HG03039 (cell line): ENCODE data around the gene PRPS1L1.

ENCODE experiments used
- ATAC-seq: cut with Tn5 transposase; IDR thresholded peaks from one replicate; pipeline ENCODE4 v1.9.1; 2021; ENCODE audit warnings: mild to moderate bottlenecking, moderate library complexity; ENCODE audit not compliant: unreplicated experiment

The PRPS1L1 gene

DNA sequence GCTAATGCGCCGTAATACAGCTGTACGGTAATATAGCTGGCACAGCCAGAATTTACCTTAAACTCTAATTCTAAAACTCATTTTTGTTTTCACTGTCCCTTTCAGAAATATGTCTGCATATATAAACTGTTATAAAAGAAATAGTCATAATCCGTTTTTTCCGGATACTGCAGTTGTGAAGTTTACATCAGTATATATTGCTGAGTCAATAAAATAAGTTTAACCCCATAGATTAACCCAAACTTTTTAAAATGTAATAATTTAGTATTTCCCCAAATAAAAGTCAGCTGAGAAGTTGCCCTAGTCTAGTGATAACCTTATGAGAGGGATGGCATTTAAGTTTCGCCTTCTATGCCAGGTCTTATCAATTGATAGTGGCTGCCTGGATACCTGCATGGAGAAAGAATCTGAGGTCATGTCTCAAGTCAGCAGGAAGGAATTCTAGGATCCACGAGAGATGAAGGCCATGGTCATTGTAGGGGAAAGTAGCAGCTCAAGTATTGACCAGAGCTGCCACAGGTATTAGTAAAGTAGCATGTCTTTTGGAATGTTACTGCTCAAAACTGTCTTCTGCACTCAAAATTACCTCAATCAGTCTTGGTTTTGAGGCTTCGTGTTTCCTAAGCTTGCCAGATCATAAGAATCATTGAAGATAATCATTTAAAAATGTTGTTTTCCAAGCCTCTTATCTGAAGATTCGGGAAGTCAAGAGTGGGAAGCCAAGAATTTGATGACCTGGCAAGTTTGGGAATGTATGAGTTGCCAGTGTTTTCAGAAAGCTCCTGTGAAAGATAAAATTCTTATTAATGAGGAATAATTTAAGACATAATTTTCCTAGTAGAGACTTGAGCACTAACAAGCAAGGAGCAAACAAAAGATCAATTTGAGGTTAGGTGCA lies 10.8 kb downstream of the PRPS1L1 start:
- ATAC-seq: no peak

DNA sequence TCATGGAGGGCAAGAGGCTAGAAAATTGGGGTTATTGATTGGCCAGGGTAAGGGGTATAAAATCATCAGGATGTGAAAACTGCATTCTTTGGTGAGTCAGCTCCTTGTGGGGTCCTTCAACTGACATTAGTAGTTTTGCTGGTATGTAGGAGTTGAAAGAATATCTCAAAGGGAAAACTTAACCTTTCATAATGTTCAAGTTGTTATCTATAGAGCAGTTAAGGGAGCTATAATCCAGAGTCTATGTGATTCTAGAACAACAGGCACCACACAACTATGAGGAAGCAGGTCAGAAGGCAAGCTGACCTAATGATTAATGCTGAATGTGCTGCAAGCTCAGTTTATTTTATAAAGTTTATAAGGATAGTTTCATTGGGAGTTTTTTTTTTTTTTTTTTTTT lies 13.7 kb downstream of the PRPS1L1 start:
- no peak for ATAC-seq

DNA sequence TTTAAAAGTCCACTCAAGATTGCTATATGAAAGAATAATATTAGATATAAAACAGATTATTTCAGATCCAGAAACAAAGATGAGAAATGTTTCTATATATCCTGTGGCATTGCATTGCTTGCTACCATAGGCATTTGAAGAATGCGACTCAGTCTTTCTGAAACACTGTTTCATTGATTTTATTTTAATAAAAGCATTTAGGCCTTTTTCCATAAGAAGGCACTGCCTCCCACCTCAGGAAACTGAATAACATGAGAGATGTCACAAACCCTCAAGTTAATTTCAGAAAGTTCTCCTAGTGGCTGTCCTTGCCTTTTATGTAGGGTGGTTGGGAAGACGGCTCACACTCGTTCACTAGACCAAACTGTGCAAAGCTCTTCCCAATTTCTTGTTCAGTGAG lies 23.3 kb downstream of the PRPS1L1 start:
- ATAC-seq: no peak

DNA sequence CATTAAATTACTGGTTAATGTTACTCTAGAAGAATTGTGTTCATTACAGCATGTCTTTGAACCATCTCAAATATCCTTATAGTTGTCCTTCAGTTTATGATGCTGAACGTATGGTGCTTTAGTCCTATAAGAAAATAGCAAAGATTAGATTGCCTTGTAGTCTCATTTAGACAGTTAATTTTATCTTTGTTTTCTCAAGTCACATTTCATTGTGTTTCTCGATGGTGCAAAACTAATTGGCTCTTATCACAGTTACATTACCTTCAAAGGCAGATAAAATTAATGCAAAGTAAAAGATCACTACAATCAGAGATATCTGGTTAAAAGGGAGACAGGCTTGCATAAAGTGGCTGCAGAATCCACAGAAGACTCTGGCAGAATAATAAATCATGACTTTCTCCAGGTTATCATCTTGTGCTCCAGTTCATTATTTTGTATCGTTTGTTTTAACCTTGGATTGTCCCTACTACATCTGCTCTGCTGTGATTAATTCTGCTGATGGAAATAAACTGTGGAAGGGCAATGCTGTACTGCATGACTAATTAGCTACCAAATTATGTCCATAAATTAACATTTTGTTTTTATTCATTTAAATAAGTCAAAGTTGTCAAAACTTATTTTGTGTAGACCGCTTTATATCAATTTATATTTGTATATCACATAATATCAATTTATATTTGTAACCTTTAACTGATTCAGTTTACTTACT lies 24.2 kb downstream of the PRPS1L1 start:
- ATAC-seq: no peak

DNA sequence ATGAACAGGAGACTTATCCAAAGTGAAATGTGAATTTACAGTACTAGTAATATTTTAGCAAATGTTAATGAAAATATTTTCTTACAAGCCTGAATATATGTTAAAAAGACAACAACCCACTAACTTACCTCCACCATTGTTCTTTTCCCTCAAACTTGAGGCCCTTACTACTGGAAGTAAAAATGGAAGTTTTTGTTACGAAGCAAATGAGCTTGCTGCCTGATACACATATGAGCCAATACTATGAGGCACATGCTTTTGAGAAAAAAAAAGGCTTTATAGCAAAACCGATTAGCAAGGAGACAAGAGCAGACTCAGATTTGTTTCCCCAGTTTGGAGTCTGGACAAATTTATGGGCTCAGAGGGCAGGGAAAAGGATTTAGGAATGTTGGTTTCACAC lies 29.0 kb downstream of the PRPS1L1 start:
- no peak for ATAC-seq

DNA sequence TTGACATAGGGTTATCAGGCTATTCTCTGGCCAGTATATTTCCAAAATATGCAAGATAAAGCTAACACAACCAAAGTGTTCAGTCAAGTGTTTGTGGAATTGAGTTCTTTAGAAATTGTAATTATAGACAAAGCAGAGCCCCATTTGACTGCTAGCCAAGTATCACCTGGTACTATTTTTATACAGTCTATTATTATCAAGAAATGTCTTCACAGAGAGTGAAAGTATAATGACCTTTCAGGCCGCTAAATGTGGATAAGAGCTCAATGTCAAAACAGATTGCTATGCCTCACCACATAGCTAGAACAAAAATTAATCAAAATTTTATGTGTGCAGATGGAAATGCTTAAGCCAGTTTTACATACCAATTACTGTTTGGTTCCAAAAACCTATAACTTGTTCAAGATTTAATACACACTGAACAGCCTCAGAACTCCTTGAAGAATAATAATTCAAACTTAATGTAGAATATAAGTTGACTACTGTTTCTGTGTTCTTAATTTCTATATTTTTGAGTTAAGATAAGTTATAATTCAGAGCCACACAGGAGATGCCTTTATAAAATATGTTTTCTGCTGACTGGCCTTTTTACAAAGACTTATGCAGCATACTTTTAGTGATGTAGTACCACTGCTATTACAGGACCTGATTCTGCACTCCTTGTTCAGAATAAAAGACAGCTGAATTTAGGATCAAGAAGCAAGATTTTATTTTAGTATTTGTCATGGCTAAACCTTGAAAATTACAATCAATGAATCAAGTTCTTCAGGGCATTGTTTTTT lies 31.0 kb downstream of the PRPS1L1 start:
- ATAC-seq: no peak

DNA sequence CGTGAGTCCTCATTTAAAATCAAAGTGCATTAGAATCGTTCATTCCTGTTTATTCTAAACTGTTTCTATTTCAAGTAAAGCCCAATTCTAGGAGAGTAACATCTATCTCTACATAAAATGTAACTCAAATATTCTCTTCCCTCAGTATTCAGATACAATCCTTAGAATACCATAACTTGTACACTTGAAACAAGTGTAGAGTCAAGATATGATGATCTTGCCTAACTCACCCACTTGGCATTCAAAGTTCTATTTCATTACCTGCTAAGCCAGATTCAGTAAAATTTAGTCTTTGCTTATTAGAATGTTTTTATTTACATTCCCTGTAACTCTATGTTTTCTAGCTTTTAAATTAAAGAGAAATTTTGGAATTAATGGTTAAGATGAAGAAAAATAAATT lies 31.6 kb downstream of the PRPS1L1 start:
- no peak for ATAC-seq

DNA sequence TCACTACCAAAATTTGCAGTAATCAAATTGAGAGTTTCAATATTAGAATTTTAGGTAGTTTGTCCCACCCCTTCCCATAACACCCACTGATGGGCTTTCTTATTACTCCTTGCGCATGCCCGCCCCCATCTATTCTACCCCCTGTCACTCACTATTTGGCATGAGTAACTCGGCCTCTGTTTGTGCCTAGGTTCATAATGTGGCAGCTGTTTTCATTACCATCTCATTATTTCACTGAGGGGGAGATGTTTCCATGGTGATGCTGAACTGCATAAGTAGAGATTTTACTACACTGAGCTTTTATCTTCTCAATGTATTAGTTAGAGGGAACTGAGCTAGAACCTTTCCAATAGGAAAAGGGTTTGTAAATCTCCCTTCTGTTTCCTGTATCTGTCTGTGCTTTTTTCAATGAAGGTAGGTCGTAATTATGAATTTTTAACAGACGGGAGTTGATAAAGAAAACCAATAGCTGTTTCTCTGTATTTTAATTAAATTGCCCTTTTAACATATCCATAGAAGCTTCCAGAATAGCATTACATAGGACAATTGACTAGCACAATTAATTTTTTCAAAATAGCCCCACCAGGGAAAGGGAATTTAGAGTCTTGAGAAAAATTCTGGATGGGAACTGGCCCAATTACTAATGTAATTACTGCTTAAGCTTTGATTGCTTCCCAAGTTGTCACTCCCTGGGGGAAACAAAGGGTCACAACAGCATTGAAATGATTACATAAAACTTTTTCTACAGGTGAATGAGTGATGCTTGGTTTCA lies 33.4 kb downstream of the PRPS1L1 start:
- ATAC-seq: no peak

DNA sequence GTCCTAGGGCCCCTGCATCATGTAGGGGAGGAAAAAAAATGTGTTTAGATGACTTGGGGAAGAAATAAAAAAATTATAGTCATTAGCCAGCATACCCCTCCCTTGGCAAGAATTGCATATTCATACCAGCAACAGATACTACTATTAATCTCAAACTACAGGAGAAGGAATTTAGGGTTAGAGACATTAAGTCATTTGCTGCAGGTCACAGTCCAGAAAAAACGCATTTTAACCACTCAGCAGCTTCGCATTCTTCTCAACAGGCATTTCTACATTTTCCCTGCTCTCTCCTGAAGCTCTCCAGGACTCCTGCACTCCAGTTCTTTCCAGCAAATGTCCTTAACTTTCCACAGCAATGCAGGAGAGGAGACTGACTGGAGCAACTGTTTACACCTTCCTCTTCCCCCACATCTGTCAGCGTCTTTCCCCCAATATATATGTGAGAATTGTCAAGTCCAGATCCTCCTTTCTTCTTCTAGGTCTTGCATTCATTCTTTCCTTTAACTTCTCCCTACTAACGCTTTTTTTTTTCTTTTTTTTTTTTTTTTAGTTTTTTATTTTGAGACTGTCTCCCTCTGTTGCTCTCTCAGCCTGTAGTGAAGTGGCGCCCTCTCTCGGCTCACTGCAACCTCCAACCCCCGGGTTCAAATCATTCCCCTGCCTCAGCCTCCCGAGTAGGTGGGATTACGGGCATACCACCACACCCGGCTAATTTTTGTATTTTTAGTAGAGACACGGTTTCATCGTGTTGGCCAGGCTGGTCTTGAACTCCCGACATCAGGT lies 35.6 kb downstream of the PRPS1L1 start:
- no peak for ATAC-seq

DNA sequence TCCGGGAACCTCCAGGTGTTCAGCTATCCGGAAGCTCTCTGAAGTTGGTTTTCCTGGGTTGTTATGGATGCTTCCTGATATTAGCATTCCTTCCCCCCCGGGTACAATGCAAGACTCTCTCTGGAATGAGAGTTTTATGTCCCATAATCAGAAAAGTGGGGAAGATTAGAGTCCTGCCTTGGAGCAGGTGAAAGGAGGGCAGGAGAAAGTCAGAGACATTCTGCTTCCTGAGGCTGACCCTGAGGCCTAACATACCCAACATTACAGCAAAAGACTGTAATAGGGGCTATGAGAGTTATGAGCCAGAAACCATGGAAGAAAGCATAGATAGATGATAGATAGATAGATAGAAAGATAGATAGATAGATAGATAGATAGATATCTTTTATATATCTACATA lies 36.9 kb downstream of the PRPS1L1 start:
- no peak for ATAC-seq

DNA sequence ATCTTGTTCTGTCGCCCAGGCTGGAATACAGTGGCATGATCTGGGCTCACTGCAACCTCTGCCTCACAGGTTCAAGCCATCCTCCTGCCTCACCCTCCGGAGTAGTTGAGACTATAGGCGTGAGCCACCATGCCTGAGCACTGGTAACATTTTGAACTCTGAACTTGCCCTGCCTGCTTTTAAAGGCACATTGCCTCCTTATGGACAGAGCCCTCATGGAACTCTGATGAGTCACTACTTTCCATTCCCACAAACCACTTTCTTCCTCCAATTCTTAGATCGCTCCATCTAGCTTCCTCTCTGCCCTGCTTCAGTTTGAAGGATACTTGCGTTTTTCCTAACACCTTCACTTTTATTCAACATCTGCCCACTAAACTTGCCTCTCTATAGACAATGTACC lies 38.1 kb downstream of the PRPS1L1 start:
- ATAC-seq: no peak

DNA sequence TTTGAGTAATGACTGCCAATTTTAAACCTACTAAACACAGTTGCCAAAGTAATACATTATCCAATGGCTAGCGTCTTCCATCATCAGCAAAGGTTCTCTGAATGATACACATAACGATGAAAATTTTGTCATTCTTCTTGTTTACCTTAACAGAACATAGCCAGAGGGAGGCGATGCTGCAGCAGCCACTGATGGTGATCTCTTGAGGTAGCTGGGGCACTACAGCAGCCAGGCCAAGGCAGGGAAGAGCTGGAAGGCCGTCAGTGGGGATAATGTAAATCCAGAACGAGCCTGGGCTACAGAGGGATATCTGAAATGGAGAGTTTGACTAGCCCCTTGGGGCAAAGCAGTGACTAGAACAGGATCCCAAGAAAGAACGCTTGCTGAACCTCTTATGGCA lies 38.8 kb downstream of the PRPS1L1 start:
- no peak for ATAC-seq

DNA sequence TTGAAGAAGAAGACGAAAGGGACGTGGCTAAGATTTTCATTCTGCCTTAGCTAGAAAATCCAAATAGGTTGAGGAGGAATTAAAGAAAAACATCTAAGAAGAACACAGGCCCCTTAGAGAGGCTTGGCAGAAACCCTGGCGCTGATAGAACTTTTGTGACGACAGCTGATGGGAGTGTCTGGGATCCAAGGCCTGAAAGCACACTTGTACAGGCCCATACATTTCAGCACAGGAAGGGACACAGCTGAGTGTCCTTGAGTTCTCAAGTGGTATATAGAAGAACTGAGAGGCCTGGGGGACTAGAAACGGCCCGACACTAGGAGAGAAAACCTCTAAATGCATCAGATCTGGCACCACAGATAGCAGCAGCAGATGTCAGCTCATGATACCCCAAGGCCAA lies 39.5 kb downstream of the PRPS1L1 start:
- ATAC-seq: no peak

DNA sequence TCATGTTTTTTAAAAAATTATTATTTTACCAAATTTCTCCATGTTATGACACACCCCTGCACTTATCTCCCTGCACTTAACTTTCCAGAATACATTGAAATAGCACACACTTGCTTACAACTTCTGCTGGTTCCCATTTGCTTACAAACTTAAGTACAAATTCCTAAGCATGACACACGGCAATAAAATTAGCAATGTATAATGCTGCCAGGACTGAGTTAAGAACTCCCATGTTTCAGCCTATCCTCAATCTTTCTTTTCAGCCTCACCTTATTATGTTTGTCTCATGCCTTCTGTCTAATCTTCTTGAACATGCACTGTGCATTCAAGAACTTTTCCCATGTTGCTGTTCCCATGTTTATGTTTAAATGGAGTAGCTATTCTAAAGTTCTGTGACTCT lies 40.8 kb downstream of the PRPS1L1 start:
- ATAC-seq: no peak

DNA sequence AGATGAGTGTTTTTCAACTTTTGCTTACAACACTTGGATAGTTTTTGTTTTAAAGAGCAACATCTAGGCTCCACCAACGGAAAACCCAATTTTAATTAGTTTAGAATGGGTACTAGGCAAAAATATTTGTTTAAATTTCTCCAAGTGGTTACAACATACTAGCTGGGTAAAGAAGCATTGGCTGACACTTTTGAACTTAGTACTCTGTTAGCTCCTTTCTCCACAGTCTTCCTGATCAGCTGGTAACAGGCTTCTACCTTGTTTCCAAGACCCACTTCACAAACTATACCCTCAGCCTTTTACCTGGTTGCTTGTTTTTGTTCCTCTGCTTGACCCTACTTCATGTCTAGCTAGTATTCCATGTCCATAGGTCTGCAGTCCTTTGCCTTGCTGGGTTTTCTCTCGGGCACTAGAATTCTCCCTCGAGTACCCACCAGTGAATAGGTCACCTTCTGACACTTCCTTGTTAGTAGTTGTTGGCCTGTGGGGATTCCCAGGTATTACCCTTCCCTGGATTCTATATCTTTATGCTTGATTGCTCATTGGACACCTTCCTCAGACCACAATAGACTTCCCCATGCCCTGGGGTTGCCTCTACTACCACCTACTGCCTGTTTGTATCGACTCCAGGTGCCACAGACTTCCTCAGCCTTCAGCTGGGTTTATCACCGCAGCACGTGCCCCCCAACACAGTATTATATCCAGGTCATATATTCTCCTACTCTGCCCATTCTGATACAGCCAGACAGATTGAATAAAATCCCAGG lies 42.0 kb downstream of the PRPS1L1 start:
- ATAC-seq: no peak

DNA sequence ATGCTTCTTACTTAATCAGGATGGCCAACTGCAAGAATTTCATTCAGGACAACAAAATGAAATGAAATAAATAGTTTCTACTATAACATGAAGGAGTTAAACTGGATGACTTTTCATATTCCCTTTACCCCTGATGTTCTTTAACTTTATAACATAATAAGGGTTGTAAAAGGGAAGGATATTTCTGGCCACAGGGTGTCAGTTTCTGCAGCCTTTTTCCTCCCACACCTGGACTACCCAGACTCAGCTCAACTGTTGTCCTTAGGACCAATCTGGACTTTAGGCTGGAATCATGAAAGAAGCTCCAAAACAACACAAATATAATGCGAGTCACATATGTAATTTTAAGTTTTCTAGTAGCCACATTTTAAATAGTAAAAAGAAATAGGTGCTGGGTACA lies 43.4 kb downstream of the PRPS1L1 start:
- ATAC-seq: no peak

DNA sequence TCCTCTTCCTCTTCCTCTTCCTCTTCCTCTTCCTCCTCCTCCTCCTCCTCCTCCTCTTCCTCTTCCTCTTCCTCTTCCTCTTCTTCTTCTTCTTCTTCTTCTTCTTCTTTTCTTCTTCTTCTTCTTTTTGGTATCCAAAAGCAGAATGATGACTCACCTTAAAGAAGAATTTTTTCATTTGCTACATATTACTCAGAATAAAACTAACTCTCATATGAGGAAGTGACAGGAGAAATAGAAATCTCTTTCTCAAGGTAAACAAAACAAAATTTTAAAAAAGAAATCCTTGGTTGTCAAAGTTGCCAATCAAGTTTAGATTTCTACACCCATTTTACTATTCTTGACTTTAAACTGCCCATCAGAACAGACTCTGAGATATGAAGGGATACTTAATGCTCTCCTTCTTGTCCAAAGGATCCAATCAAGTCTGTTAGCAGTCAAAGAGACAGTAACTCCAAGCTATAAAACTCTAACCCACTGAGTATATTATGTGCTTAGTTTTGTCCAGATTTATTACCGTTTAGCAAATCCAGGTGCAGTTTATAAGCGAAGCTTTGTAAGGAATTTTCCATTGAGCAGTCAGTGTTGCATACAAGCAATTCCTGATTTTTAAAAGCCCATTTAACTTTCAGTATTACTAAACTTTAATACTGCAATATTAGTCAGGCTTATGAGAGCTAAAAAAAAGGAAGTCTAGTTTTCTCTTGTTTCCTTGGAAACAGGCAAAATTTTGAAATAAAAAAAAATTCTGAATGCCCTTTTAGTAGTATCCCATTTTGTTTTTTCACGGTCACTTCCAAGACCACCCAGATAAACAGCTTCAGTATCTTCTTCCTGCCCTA lies 44.2 kb downstream of the PRPS1L1 start:
- ATAC-seq: no peak

DNA sequence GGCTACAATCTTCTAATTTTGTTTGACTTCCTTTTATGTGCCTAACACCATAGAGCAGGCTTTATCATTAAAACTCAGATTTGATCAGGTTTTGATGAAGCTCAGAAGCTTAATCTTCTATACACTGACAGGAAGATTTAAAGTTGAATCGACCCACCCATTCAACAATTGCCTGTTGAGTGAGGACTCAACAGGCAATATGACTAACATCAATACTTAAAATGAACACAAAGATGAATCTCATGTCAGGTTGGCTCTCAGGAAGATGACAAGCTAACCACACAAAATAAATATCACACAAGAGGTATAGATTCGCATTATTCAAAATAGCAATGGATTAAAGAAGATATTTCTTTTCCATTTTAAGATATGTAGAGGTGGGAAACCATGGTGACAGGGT lies 50.7 kb downstream of the PRPS1L1 start:
- no peak for ATAC-seq
